Neuronal stem cell (in vitro differentiated cells): ENCODE data around the gene ADK.
"Not testable (repeated sequence)": the region's sequence is repeated elsewhere in the genome, so short reads cannot be mapped to it uniquely, and the experiment has no call there.

Experiments used
- DNase-seq: peaks from one replicate; pipeline ENCODE4 v3.0.0-alpha.2; 2013; ENCODE audit warnings: low spot score
- H2AFZ ChIP-seq: one replicate; pipeline ENCODE4 v1.6.1; 2013; ENCODE audit warnings: mild to moderate bottlenecking, low read length, inconsistent platforms
- H2AK5ac ChIP-seq: 2 replicates; pipeline ENCODE4 v1.6.1; 2013; ENCODE audit warnings: low read depth, mild to moderate bottlenecking, inconsistent platforms, low read length, moderate library complexity, mixed read lengths
- H2BK120ac ChIP-seq: 2 replicates; pipeline ENCODE4 v1.6.1; 2013; ENCODE audit warnings: low read depth, mild to moderate bottlenecking, inconsistent platforms, low read length, moderate library complexity, mixed read lengths
- H2BK12ac ChIP-seq: one replicate; pipeline ENCODE4 v1.6.1; 2013; ENCODE audit warnings: low read length, inconsistent platforms
- H2BK15ac ChIP-seq: 2 replicates; pipeline ENCODE4 v1.6.1; 2013; ENCODE audit warnings: mild to moderate bottlenecking, low read length, inconsistent platforms, mixed read lengths
- H2BK5ac ChIP-seq: one replicate; pipeline ENCODE4 v1.6.1; 2013; ENCODE audit warnings: inconsistent platforms, mild to moderate bottlenecking, low read length, moderate library complexity
- H3K14ac ChIP-seq: one replicate; pipeline ENCODE4 v1.6.1; 2013; ENCODE audit warnings: low read length, inconsistent platforms
- H3K18ac ChIP-seq: 2 replicates; pipeline ENCODE4 v1.6.1; 2013; ENCODE audit warnings: low read length, inconsistent platforms
- H3K23ac ChIP-seq: 2 replicates; pipeline ENCODE4 v1.6.1; 2013; ENCODE audit warnings: low read depth, mild to moderate bottlenecking, mixed read lengths, low read length, inconsistent platforms; ENCODE audit not compliant: poor library complexity
- H3K27ac ChIP-seq: replicated peaks from 3 replicates; pipeline ENCODE4 v1.5.1; 2013; ENCODE audit warnings: low read length, inconsistent platforms
- H3K27me3 ChIP-seq, 3 experiments: 2 replicates each; pipeline ENCODE4 v1.6.1; 2013; ENCODE audit warnings: low read length in 3 of 3, mild to moderate bottlenecking in 2 of 3, inconsistent platforms in 1 of 3, low read depth in 1 of 3, mixed read lengths in 1 of 3, moderate library complexity in 1 of 3; ENCODE audit not compliant: control insufficient read depth in 3 of 3, insufficient read depth in 3 of 3
- H3K36me3 ChIP-seq, 2 donors: replicated peaks in 1 of 2; 2 replicates each; pipeline ENCODE4 v1.6.1; 2013; ENCODE audit warnings: low read length in 2 of 2; ENCODE audit not compliant: control insufficient read depth in 2 of 2, insufficient read depth in 2 of 2
- H3K4ac ChIP-seq: 2 replicates; pipeline ENCODE4 v1.6.1; 2013; ENCODE audit warnings: inconsistent platforms, mild to moderate bottlenecking, low read length, moderate library complexity
- H3K4me1 ChIP-seq, 2 donors: 1 replicate in 1 of 2; 2 replicates in 1 of 2; pipeline ENCODE4 v1.6.1; 2013; ENCODE audit warnings: low read length in 2 of 2, low read depth in 1 of 2; ENCODE audit not compliant: control insufficient read depth in 2 of 2, insufficient read depth in 1 of 2
- H3K4me2 ChIP-seq: one replicate; pipeline ENCODE4 v1.6.1; 2013; ENCODE audit warnings: mild to moderate bottlenecking, low read length, inconsistent platforms; ENCODE audit not compliant: insufficient read depth, poor library complexity, severe bottlenecking
- H3K4me3 ChIP-seq, 2 donors: 2 replicates each; pipeline ENCODE4 v1.5.1; 2013; ENCODE audit warnings: low read length in 2 of 2, mild to moderate bottlenecking in 2 of 2, inconsistent platforms in 1 of 2, moderate library complexity in 1 of 2
- H3K79me1 ChIP-seq: one replicate; pipeline ENCODE4 v1.6.1; 2013; ENCODE audit warnings: low read depth, mild to moderate bottlenecking, inconsistent platforms, low read length, moderate library complexity
- H3K9ac ChIP-seq: one replicate; pipeline ENCODE4 v1.6.1; 2013; ENCODE audit warnings: mild to moderate bottlenecking, low read depth, low read length, inconsistent platforms; ENCODE audit not compliant: poor library complexity
- H3K9me3 ChIP-seq, 2 donors: replicated peaks in 1 of 2; 2 replicates each; pipeline versions ENCODE3 to v1.6.1; 2013; ENCODE audit warnings: low read length in 2 of 2, mild to moderate bottlenecking in 2 of 2, inconsistent platforms in 1 of 2, low read depth in 1 of 2, mixed read lengths in 1 of 2, moderate library complexity in 1 of 2; ENCODE audit not compliant: control insufficient read depth in 2 of 2, insufficient read depth in 1 of 2
- H4K8ac ChIP-seq: one replicate; pipeline ENCODE4 v1.6.1; 2013; ENCODE audit warnings: low read depth, mild to moderate bottlenecking, inconsistent platforms, low read length, moderate library complexity
- H4K91ac ChIP-seq: one replicate; pipeline ENCODE4 v1.6.1; 2013; ENCODE audit warnings: low read length, low read depth, mild to moderate bottlenecking, inconsistent platforms; ENCODE audit not compliant: poor library complexity
- WGBS, 2 donors: extraction: QIAGEN DNeasy Blood & Tissue Kit; methylation state at CpG; one replicate each; pipeline ENCODE4 v1.1.7; 2013; ENCODE audit warnings: missing lambda C conversion rate in 2 of 2, mixed read lengths in 1 of 2; ENCODE audit not compliant: insufficient read length in 2 of 2, insufficient replicate concordance in 1 of 2; ENCODE audit errors: extremely low coverage in 2 of 2; 5-methylcytosine and 5-hydroxymethylcytosine counted together

The ADK gene

GRCh38 chr10:74139981-74140380, 11.0 kb upstream of the ADK start:
- peaks cover 9 to 56% of the 10 kb centered on the region in 2 donors for H3K36me3 ChIP-seq
- WGBS, 2 donors = no CpG with 5 or more reads among the region's 18 CpGs
- no peak overlapping the region for H3K14ac ChIP-seq
- no peaks in the 10 kb centered on the region for H3K9me3 ChIP-seq
- no peak overlapping the region for H3K4me2 ChIP-seq
- H2AFZ ChIP-seq = no peak overlapping the region
- no peak overlapping the region for H2AK5ac ChIP-seq
- H3K4me1 ChIP-seq = no peaks in the 10 kb centered on the region
- H2BK15ac ChIP-seq = no peak overlapping the region
- H4K8ac ChIP-seq = no peak overlapping the region
- no peak overlapping the region for H2BK12ac ChIP-seq
- H3K79me1 ChIP-seq = no peaks in the 10 kb centered on the region
- no peak for DNase-seq
- H3K27me3 ChIP-seq = no peaks in the 10 kb centered on the region
- no peak overlapping the region for H4K91ac ChIP-seq
- no peak overlapping the region for H3K27ac ChIP-seq
- no peak overlapping the region for H3K4ac ChIP-seq
- no peak overlapping the region for H2BK120ac ChIP-seq
- H3K18ac ChIP-seq = no peak overlapping the region
- H3K23ac ChIP-seq = no peak overlapping the region
- H3K9ac ChIP-seq = no peak overlapping the region
- H2BK5ac ChIP-seq = no peak overlapping the region
- H3K4me3 ChIP-seq = no peak overlapping the region

GRCh38 chr10:74140553-74140952, 10.5 kb upstream of the ADK start:
- Histone ChIP-seq H3K36me3 (peaks cover 9 to 56% of the 10 kb centered on the region in 2 donors), H4K91ac (no peak overlapping the region), H4K8ac (no peak overlapping the region), H3K4me3 (no peak overlapping the region), H2AK5ac (no peak overlapping the region), H3K9ac (no peak overlapping the region), H3K4me1 (no peaks in the 10 kb centered on the region), H2BK15ac (no peak overlapping the region), H2BK120ac (no peak overlapping the region), H2AFZ (no peak overlapping the region), H2BK5ac (no peak overlapping the region), H3K9me3 (no peaks in the 10 kb centered on the region), H3K4me2 (no peak overlapping the region), H3K4ac (no peak overlapping the region), H3K18ac (no peak overlapping the region), H3K27ac (no peak overlapping the region), H3K14ac (no peak overlapping the region), H3K79me1 (no peaks in the 10 kb centered on the region), H3K27me3 (no peaks in the 10 kb centered on the region), H2BK12ac (no peak overlapping the region), H3K23ac (no peak overlapping the region)
- no CpG with 5 or more reads among the region's 2 CpGs for WGBS, 2 donors
- DNase-seq = no peak

GRCh38 chr10:74145133-74145532, 5.9 kb upstream of the ADK start:
- peaks cover 0 to 2% of the 10 kb centered on the region in 2 donors for H3K4me1 ChIP-seq
- no peak overlapping the region for H2BK120ac ChIP-seq
- H3K9ac ChIP-seq = no peak overlapping the region
- no peak overlapping the region for H3K27ac ChIP-seq
- no peak overlapping the region for H2AK5ac ChIP-seq
- no peak overlapping the region for H2BK15ac ChIP-seq
- H3K79me1 ChIP-seq = no peaks in the 10 kb centered on the region
- no peak overlapping the region for H2AFZ ChIP-seq
- no peak overlapping the region for H3K4me3 ChIP-seq
- H2BK5ac ChIP-seq = no peak overlapping the region
- H3K23ac ChIP-seq = no peak overlapping the region
- no peaks in the 10 kb centered on the region for H3K27me3 ChIP-seq
- H4K91ac ChIP-seq = no peak overlapping the region
- no peak overlapping the region for H3K4me2 ChIP-seq
- no peak overlapping the region for H3K18ac ChIP-seq
- no peak overlapping the region for H3K14ac ChIP-seq
- H3K36me3 ChIP-seq = peaks cover 0 to 39% of the 10 kb centered on the region in 2 donors
- WGBS, 2 donors = no CpG with 5 or more reads among the region's 2 CpGs
- H2BK12ac ChIP-seq = no peak overlapping the region
- H4K8ac ChIP-seq = no peak overlapping the region
- H3K4ac ChIP-seq = no peak overlapping the region
- no peak for DNase-seq
- no peaks in the 10 kb centered on the region for H3K9me3 ChIP-seq

GRCh38 chr10:74146980-74147379, 4.0 kb upstream of the ADK start:
- not testable (repeated sequence) for H2AFZ ChIP-seq, H3K9me3 ChIP-seq, H3K14ac ChIP-seq, H3K4me2 ChIP-seq, H3K9ac ChIP-seq, H2BK120ac ChIP-seq, H3K23ac ChIP-seq, H2BK15ac ChIP-seq, H4K8ac ChIP-seq, H2BK12ac ChIP-seq, H3K4me3 ChIP-seq, H4K91ac ChIP-seq, H3K4me1 ChIP-seq, H3K27ac ChIP-seq, DNase-seq, H3K18ac ChIP-seq, H3K79me1 ChIP-seq, H2AK5ac ChIP-seq, H2BK5ac ChIP-seq, H3K4ac ChIP-seq, H3K27me3 ChIP-seq
- WGBS, 2 donors = no CpG with 5 or more reads among the region's 10 CpGs
- peaks cover 0 to 34% of the 10 kb centered on the region in 2 donors for H3K36me3 ChIP-seq
